ENCODE results near the gene NAALADL2. TPM values are rescaled to one million over a fixed set of nuclear protein-coding genes. Genes with fewer than 3 reads are reported as not detected.

Gene NAALADL2
- total and polyA plus RNA-seq, 9 of the 15 experiments (the other 6 are each of a cell fraction or from before 2014, with no cell fraction given): 0.29 to 1.1 (median 0.79) TPM; not detected in 1

- TF ChIP-seq ZBTB40 (IDR thresholded peaks at IDR 0.05) (no peak), ZBTB40 (CRISPR knock-in tag; IDR thresholded peaks at IDR 0.05) (no peak), NELFE (IDR thresholded peaks at IDR 0.05; ENCODE audit: insufficient read depth, insufficient read length) (no peak), HES1 (IDR thresholded peaks at IDR 0.05; ENCODE audit: low read depth) (no peak), TSHZ1 (CRISPR knock-in tag; IDR thresholded peaks at IDR 0.05) (no peak), MTA3 (IDR thresholded peaks at IDR 0.05; ENCODE audit: borderline replicate concordance) (no peak), U2AF2 (optimal IDR thresholded peaks at IDR 0.05; ENCODE audit: low read depth, low read length) (no peak), CBX3 (IDR thresholded peaks at IDR 0.05; ENCODE audit: borderline replicate concordance in 1 of 2, low read length in 2 of 2) (no peak), SETDB1 (IDR thresholded peaks at IDR 0.05; ENCODE audit: low read length) (no peak), BRD9 (IDR thresholded peaks at IDR 0.05; ENCODE audit: low read depth, partially characterized antibody) (no peak), ELK1 (CRISPR knock-in tag; IDR thresholded peaks at IDR 0.05) (no peak), MCM2 (IDR thresholded peaks at IDR 0.05; ENCODE audit: low read depth) (no peak), THAP7 (CRISPR knock-in tag; IDR thresholded peaks at IDR 0.05) (no peak)
These were observed 452.8 kb downstream of the NAALADL2 start (continued) for GRCh38 chr3:175311946-175312345.
